HG03442 (cell line): ENCODE measurements around the gene SCARF2.
"Not testable (repeated sequence)": the region's sequence is repeated elsewhere in the genome, so short reads cannot be mapped to it uniquely, and the experiment has no call there.

Experiments used
- ATAC-seq: cut with Tn5 transposase; IDR thresholded peaks from one replicate; pipeline ENCODE4 v1.9.1; 2021; ENCODE audit warnings: mild to moderate bottlenecking, moderate library complexity; ENCODE audit not compliant: unreplicated experiment

The SCARF2 gene

DNA sequence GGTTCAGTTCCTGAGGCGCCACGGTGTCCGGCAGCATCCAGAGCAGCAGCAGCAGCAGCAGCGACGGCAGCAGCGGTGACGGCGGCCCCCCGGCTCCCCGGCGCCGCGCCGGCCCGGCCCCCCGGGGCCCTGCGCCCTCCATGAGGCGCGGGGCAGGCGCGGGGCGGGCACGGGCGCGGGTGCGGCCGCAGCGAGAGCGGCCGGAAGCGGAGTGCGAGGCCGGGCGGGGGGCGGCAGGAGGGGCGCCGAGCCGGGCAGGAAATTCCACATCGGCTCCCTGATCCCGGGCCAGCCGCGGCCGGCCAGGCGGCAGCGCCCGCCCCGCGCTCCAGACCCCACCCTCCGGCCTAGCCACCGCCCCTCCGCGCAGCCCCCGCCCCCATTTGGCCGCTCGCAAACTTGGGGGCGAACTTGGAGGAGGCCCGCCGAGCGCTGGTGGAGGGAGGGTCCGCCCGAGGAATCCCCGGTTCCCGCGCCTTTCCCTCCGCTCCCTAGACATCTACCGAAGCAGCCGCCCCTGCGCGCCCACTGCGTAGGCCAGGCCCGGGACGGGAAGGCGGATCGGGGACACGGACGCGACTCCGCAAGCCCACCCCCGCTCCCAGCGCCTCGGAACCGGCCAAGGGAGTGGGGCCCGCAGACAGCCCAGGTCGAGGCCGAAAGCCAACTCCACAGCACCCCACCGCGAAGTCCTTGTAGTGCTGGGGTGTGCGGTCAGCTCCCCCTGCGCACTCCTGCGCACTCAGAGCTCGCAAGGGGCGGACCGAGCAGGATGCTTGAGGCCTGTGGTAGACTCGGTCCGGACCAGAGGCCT, at the start of gene SCARF2:
Gene SCARF2, minus strand, starts transcription at position 213 of the 814 bp plus-strand sequence. Its CDS starts 71 bp downstream, at position 142.
- no peak for ATAC-seq

- ATAC-seq: no peak
Measured at GRCh38 chr22:20486229-20486628, 48.6 kb upstream of the SCARF2 start.

- no peak for ATAC-seq
Measured at GRCh38 chr22:20484948-20485683, 47.5 kb upstream of the SCARF2 start.

DNA sequence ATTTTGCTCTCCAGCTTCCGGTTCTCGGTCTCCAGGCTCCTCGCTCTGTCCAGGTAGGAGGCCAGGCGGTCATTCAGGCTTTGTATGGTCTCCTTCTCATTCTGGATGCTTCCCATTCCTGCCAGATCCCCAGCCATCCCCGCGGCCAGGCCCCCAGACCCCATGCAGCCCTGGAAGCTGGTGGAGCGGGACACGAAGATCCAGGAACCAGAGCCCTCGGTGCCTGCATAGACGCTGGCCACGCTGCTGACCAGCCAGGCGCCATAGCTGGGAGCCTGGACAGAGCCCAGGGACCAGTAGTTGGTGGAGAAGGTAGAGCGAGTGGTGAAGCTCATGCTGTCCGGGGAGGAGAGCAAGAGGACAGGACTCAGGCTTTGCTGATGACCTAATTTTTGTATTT, 46.1 kb upstream of the SCARF2 start:
- no peak for ATAC-seq

GRCh38 chr22:20483143-20483506, 45.5 kb upstream of the SCARF2 start:
- not testable (repeated sequence) for ATAC-seq

GRCh38 chr22:20479612-20480196, 42.1 kb upstream of the SCARF2 start:
- ATAC-seq: no peak

DNA sequence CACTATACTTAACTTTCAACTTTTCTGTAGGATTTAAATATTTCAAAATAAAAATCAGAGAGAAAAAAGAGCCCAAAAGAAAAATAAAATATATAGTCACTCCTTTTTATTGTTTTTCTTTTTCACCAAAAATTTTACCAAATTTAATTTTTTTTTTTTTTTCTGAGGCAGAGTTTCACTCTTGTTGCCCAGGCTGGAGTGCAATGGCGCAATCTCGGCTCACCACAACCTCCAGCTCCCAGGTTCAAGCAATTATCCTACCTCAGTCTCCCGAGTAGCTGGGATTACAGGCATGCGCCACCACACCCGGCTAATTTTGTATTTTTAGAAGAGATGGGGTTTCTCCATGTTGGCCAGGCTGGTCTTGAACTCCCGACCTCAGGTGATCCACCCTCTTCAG, 40.4 kb upstream of the SCARF2 start:
- not testable (repeated sequence) for ATAC-seq

GRCh38 chr22:20475569-20475968, 37.9 kb upstream of the SCARF2 start:
- not testable (repeated sequence) for ATAC-seq

- no peak for ATAC-seq
Measured at GRCh38 chr22:20475115-20475436, 37.5 kb upstream of the SCARF2 start.

DNA sequence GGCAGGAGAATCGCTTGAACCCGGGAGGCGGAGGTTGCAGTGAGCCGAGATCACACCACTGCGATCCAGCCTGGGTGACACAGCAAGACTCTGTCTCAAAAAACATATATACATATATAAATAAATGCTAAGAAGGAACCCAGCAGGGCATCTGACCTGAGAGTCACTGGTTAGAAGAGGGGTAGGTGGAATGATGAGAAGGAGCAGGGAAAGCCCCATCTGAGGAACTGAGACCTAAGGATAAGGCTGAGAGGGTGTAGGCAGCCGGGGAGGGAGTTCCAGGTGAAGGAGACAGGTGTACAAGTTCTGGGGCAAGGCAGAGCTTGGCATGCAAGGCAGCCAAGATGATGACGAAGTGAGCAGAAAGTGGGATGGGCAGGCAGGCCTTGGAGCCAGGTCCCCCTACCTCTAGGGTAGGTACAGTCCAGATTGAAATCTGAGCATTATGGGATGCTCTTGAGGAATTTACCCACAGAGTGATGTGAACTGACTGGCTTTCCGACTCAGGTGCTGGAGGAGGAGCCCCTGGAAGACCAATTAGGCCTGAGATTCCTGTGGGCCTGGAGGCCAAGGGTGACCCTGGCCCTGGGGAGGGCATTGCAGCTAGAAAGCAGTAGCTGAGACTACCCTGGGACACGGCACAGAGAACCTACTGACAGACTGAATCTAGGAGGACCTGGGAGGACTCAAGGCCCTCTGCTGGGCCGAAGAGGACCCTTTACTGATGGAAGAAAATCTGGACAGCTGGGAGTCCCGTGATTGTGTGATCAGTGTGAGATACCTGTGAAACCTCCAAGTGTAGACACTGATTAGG, 35.2 kb upstream of the SCARF2 start:
- ATAC-seq: no peak

DNA sequence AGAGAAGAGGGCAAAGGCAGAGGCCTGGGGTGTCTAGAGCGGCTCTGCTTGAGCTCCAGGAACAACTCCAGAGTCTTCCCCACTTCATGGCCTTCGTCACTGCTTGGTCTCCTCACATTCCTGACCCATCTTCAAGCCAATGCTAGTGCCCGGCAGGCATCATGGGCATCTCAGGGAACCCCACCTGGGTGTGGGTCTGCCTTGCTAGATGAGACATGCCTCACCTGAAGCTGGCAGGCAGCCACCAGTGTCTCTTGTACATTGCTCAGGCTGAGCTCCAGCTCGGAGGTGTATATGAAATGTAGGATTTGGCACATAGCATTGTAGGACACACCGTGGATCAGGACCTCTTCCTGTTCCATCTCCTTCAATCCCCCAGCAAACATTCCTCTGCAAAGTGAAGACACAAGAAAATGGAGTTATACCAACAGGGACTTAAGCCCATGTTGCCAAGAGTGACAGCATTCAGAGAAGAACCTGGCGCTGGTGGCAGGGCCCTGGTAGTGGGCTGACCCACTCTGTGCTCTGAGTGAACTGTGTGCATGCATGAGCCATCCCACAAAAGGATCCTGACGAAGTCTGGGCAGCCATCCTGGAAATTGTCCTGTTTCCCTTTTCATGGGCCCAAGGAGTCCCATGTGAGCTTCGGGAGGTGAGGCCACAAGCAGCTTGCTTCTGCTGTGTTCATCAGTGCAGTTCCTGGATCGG, 33.7 kb upstream of the SCARF2 start:
- ATAC-seq: no peak

DNA sequence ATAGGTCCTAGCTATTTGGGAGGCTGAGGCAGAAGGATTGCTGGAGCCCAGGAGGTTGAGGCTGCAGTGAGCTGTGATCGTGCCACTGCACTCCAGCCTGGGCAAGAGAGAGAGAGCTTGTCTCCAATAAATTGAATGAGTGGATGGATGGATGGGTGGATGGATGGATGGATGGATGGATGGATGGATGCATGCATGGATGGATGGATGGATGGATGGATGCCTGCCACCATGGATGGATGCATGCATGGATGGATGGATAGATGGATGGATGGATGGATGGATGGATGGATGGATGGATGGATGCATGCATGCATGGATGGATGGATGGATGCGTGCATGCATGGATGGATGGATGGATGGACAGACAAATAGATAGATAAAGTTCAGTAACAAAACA, 32.9 kb upstream of the SCARF2 start:
- not testable (repeated sequence) for ATAC-seq

- no peak for ATAC-seq
Measured at GRCh38 chr22:20469110-20469868, 31.7 kb upstream of the SCARF2 start.

DNA sequence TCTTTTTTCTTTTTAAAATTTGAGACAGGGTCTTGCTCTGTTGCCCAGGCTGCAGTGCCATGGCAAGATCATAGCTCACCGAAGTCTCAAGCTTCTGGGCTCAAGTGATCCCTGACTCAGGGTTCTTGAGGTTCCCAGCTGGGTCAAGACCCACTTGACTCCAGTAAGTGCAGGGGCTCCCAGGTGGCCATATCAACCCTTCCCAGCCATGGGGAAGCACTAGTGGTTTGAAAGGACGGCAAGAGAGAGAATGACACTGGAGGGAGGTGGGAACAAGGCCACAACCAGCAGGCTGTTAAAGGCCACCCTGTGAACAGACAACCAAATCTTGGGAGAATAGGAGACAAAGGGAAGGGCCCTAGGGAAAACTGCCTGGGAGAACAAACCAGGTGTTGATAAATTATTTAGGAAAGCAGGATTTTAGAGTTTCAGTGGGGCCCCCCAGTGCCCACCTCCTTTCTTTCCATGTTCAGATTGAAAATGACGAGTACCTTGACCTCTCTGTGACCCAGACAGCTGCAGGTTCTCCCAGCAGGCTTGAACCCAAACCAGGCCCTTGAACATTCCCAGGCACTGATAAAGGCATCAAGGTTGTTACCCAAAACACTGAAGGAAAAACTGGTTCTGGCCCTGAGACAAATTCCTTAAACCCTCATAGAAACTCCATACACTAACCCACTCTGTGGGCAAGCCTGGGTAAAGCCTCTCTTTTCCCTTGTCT, 29.2 kb upstream of the SCARF2 start:
- no peak for ATAC-seq

DNA sequence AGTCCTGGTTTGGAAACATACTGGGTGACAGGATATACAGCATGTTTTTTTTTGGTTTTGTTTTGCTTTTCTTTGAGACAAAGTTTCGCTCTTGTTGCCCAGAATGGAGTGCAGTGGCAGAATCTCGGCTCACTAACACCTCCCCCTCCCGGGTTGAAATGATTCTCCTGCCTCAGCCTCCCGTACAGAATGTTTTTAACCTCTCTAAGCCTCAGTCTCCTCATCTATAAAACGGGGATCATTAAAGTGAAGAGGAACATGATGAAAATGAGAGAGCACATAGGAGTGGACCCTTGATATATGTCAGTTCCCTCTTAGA, 28.1 kb upstream of the SCARF2 start:
- no peak for ATAC-seq

DNA sequence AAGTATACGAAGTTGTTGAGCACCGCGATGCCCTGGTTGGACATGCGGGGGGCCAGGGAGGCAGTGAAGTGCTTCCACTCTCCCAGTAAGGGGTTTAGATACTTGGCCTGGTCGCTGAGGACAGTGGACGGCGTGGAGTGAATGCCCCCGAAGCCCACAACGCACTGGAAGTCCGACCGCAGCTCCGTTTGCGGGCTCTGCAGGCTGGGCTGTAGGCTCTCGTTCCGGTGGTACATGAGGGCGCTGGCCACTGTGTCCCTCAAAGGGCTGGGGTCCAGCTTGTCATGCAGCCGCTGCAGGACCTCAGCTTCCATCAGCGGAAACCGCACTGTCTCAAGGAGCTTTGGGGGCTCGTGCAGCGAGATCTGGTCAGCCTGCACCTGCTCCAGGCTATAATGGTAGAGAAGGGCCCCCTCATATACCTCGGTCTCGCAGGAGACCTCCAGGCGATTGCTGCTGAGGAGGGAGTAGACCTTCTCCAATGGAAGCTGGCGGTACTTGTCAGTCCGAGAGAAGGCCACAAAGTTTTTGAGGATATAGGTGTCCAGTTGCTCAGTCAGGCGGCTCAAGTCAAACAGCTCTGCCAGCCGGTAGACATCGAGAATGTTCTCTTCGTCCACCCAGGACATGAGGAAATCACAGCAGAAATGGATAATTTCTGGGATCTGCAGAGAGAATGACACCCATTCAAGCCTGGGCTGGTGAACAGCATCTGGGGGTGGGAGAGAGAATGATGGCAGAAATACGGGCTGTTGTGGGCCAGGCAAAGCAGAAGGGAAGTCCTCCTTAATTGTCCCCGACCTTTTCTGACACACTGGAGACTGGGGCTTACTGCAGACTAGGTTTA, 27.5 kb upstream of the SCARF2 start:
- no peak for ATAC-seq

DNA sequence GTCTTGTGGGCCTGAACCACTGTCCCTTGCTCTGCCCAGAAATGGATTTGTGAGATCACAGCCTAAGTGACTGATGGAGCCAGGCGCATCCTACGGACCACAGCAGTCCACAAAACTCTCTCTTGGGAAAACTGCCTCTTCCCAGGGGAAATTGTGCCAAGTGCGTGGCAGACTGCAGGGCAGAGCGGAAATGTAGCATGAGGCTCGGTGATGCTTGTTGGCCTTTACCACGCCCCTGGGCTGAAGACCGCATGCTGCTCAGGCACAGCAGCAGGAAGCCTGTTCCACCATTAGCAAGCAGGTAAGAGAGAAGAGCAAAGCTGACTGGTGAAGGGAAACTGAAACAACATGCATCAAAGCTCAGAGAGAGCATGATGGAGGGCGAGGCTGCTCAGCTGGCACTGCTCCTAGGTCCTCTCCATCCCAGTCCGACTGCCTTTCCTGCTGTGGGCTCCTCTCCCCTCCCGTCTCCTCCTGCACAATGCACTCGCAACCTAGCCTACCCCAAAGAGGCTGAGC, 26.5 kb upstream of the SCARF2 start:
- no peak for ATAC-seq
